Astrocyte (in vitro differentiated cells and primary cell): Measurements from ENCODE around the gene RABGAP1L.

Source experiments
- EZH2 ChIP-seq: IDR thresholded peaks from 2 replicates; pipeline ENCODE4 v1.6.1; 2012; ENCODE audit warnings: mild to moderate bottlenecking, low read length, inconsistent platforms; ENCODE audit not compliant: insufficient read depth
- TF ChIP-seq, protein P1 (sequence below): IDR thresholded peaks from 2 replicates; pipeline ENCODE4 v1.5.1; 2011; ENCODE audit warnings: low read depth, mild to moderate bottlenecking, inconsistent platforms, low read length, moderate library complexity; ENCODE audit not compliant: insufficient read depth

- TF ChIP-seq, protein P1, sequence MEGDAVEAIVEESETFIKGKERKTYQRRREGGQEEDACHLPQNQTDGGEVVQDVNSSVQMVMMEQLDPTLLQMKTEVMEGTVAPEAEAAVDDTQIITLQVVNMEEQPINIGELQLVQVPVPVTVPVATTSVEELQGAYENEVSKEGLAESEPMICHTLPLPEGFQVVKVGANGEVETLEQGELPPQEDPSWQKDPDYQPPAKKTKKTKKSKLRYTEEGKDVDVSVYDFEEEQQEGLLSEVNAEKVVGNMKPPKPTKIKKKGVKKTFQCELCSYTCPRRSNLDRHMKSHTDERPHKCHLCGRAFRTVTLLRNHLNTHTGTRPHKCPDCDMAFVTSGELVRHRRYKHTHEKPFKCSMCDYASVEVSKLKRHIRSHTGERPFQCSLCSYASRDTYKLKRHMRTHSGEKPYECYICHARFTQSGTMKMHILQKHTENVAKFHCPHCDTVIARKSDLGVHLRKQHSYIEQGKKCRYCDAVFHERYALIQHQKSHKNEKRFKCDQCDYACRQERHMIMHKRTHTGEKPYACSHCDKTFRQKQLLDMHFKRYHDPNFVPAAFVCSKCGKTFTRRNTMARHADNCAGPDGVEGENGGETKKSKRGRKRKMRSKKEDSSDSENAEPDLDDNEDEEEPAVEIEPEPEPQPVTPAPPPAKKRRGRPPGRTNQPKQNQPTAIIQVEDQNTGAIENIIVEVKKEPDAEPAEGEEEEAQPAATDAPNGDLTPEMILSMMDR, result no peak
- TF ChIP-seq EZH2, result no peak
These were observed 8.0 kb downstream of the RABGAP1L start for GRCh38 chr1:174167265-174167803.
